K562 (cell line): ENCODE data around the gene SUFU. TPM values are rescaled to one million over a fixed set of nuclear protein-coding genes. Genes with fewer than 3 reads are reported as not detected.

Experiments used
- ATAC-seq: fragments of 200-7000 bp; cut with Tn5 transposase; 3 replicates; pipeline ENCODE4 v1.9.1; 2020; ENCODE audit warnings: moderate library complexity
- BruUV-seq: library from RNA; stranded (reverse); fragments of 400-500 nt; replicated peaks from 2 replicates; lab custom pipeline; 2021; lab: Mats Ljungman, UMichigan
- CTCF ChIA-PET: fragments of 300-600 bp; formaldehyde crosslinking; extraction: SDS; loops from one replicate; lab custom pipeline; 2021; ENCODE audit warnings: low intra/inter-chr PET ratio; lab: Yijun Ruan, JAX
- POLR2A ChIA-PET: fragments of 300-600, 350-650 bp; sonication (Branson Sonifier 250); formaldehyde crosslinking; extraction: SDS; loops from one replicate; lab custom pipeline; 2021; ENCODE audit warnings: antibody characterized with exemption, inconsistent platforms; lab: Yijun Ruan, JAX
- DNase-seq, 4 experiments: peaks; one replicate each; pipeline versions ENCODE4 v3.0.0 to v3.0.0-alpha.2; 2011 to 2018; ENCODE audit warnings: low spot score in 3 of 4, mixed read lengths in 3 of 4; ENCODE audit errors: extremely low read depth in 1 of 4
- FAIRE-seq: peaks from 2 replicates; lab custom pipeline; 2011; peaks lifted over from hg19 to GRCh38; lab: Jason Lieb, UNC
- H2AFZ ChIP-seq: 2 replicates; pipeline ENCODE4 v1.6.0; 2011; ENCODE audit warnings: low read depth, low read length, control low read depth, inconsistent platforms
- H3K27ac ChIP-seq: fragments of 200-600 bp; 3 replicates; pipeline ENCODE4 v1.8.0; 2011; ENCODE audit warnings: low read depth, mild to moderate bottlenecking, control low read depth, inconsistent platforms, low read length, moderate library complexity, mixed read lengths; ENCODE audit errors: extremely low read depth
- H3K27me3 ChIP-seq, 2 experiments: fragments of 300-600 bp in 1 of 2; 2 replicates in 1 of 2; 3 replicates in 1 of 2; pipeline versions ENCODE4 v1.6.0 to v1.8.0; 2011; ENCODE audit warnings: inconsistent platforms in 2 of 2, low read length in 2 of 2, mild to moderate bottlenecking in 1 of 2, mixed read lengths in 1 of 2, moderate library complexity in 1 of 2; ENCODE audit not compliant: control insufficient read depth in 2 of 2, insufficient read depth in 2 of 2
- H3K36me3 ChIP-seq: fragments of 300-600 bp; 3 replicates; pipeline ENCODE4 v1.8.0; 2011; ENCODE audit warnings: mild to moderate bottlenecking, low read length, inconsistent platforms; ENCODE audit not compliant: control insufficient read depth, insufficient read depth
- H3K4me1 ChIP-seq, 2 experiments: fragments of 200-600 bp in 1 of 2; replicated peaks in 1 of 2; 2 replicates in 1 of 2; 3 replicates in 1 of 2; pipeline versions ENCODE4 v1.5.1 to v1.8.0; 2011; ENCODE audit warnings: inconsistent platforms in 2 of 2, low read length in 2 of 2, mild to moderate bottlenecking in 1 of 2, mixed read lengths in 1 of 2, moderate library complexity in 1 of 2; ENCODE audit not compliant: control insufficient read depth in 2 of 2, insufficient read depth in 2 of 2
- H3K4me2 ChIP-seq: 2 replicates; pipeline ENCODE4 v1.6.1; 2011; ENCODE audit warnings: low read length, control low read depth, inconsistent platforms, mixed read lengths; ENCODE audit not compliant: insufficient read depth
- H3K4me3 ChIP-seq: fragments of 200-600 bp; sonication (generic), shearing (Covaris generic); 2 replicates; pipeline ENCODE4 v1.5.1; 2016; ENCODE audit warnings: control low read depth, inconsistent platforms
- H3K79me2 ChIP-seq: fragments of 200-600 bp; 3 replicates; pipeline ENCODE4 v1.8.0; 2011; ENCODE audit warnings: low read length, inconsistent platforms; ENCODE audit not compliant: control insufficient read depth, insufficient read depth
- H3K9ac ChIP-seq, 2 experiments: 2 replicates each; pipeline versions ENCODE4 v1.6.0 to v1.6.1; 2011; ENCODE audit warnings: low read depth in 2 of 2, low read length in 2 of 2, control low read depth in 1 of 2, inconsistent platforms in 1 of 2, mild to moderate bottlenecking in 1 of 2, mixed read lengths in 1 of 2; ENCODE audit not compliant: insufficient read depth in 1 of 2
- H3K9me1 ChIP-seq: one replicate; pipeline ENCODE4 v1.6.0; 2011; ENCODE audit warnings: inconsistent platforms, mild to moderate bottlenecking, low read length, moderate library complexity; ENCODE audit not compliant: control insufficient read depth, insufficient read depth
- H3K9me3 ChIP-seq: replicated peaks from 2 replicates; pipeline ENCODE4 v1.5.1; 2011; ENCODE audit warnings: low read depth, low read length, inconsistent platforms; ENCODE audit not compliant: control insufficient read depth, insufficient read depth
- H4K20me1 ChIP-seq: replicated peaks from 2 replicates; pipeline ENCODE4 v1.6.1; 2011; ENCODE audit warnings: low read length, inconsistent platforms, mixed read lengths; ENCODE audit not compliant: control insufficient read depth, insufficient read depth
- FIP1L1 ChIP-seq: fragments of 200-400 bp; formaldehyde crosslinking; IDR thresholded peaks from 2 replicates; pipeline ENCODE4 v1.6.1; 2018; ENCODE audit warnings: mild to moderate bottlenecking, low read depth, low read length; ENCODE audit not compliant: poor library complexity, severe bottlenecking
- KDM2B ChIP-seq: fragments of 250-450 bp; sonication (Bioruptor Pico); IDR thresholded peaks from 2 replicates; pipeline ENCODE4 v1.8.0; 2021; ENCODE audit warnings: mild to moderate bottlenecking, moderate library complexity
- KLF1 ChIP-seq: fragments of 450-650 bp; IDR thresholded peaks from 2 replicates; pipeline ENCODE4 v1.6.1; 2016; ENCODE audit warnings: missing genetic modification characterization, missing compliant biosample characterization
- RNF2 ChIP-seq: sonication (generic); IDR thresholded peaks from 2 replicates; pipeline ENCODE4 v1.6.1; 2016
- ZNF3 ChIP-seq: fragments of 250-450 bp; sonication (Bioruptor Pico); IDR thresholded peaks from 2 replicates; pipeline ENCODE4 v1.5.0; 2021; ENCODE audit warnings: mild to moderate bottlenecking, moderate library complexity
- ZNF316 ChIP-seq: fragments of 450-650 bp; IDR thresholded peaks from 2 replicates; pipeline ENCODE4 v1.6.1; 2016
- ZNF507 ChIP-seq: conservative IDR thresholded peaks from 2 replicates; pipeline ENCODE4 v1.6.1; 2017; ENCODE audit warnings: missing genetic modification characterization, missing compliant biosample characterization
- ZNF644 ChIP-seq: fragments of 200-800 bp; sonication (Bioruptor generic); IDR thresholded peaks from 2 replicates; pipeline ENCODE4 v1.6.1; 2016; ENCODE audit warnings: low read depth, missing genetic modification characterization, missing compliant biosample characterization
- ZNF79 ChIP-seq: fragments of 250-450 bp; sonication (Bioruptor Pico); IDR thresholded peaks from 2 replicates; pipeline ENCODE4 v1.4.0; 2020; ENCODE audit warnings: low read depth, mild to moderate bottlenecking, moderate library complexity
- WGBS: fragments of 100-300 bp; shearing (Covaris generic); methylation state at CpG from one replicate; pipeline ENCODE4 v1.1.6; 2016; ENCODE audit warnings: low coverage, mixed read lengths; ENCODE audit not compliant: insufficient coverage; ENCODE audit errors: missing lambda C conversion rate; 5-methylcytosine and 5-hydroxymethylcytosine counted together
- in situ Hi-C: fragments of 300-500 bp; cut with MboI; formaldehyde crosslinking; loops from 4 replicates; pipeline ENCODE4 v1.15.0; 2018; ENCODE audit warnings: inconsistent platforms, mixed read lengths
- intact Hi-C: fragments of 100-400 bp; cut with micrococcal nuclease; formaldehyde crosslinking; loops from 2 replicates; pipeline ENCODE4 v1.14.2; 2022
- polyA plus RNA-seq, 8 experiments: library from polyadenylated mRNA; depleted of rRNA in 4 of 8; stranded (reverse) in 5 of 8; unstranded in 3 of 8; fragments of >200 nt; fragmentation: Nextera tagmentation in 2 of 8; fragmentation: Illumina TruSeq in 1 of 8; extraction: Ambion mirVana in 2 of 8; extraction: Trizol in 1 of 8; gene quantifications; 2 replicates each; pipeline versions ENCODE4 v1.2.1 to v1.2.3, GENCODE V29; 2011 to 2014; ENCODE audit warnings: inconsistent platforms in 1 of 8, missing spikeins in 1 of 8
- total RNA-seq, 7 experiments: library from RNA; depleted of rRNA in 6 of 7; stranded (reverse); fragments of >200 nt in 6 of 7; fragmentation: Illumina TruSeq in 2 of 7; extraction: Trizol in 2 of 7; gene quantifications; 2 replicates each; pipeline versions ENCODE4 v1.2.1 to v1.2.3, GENCODE V29; 2011 to 2021; ENCODE audit warnings: low replicate concordance in 1 of 7
- TF ChIP-seq, protein P1 (sequence below): IDR thresholded peaks from 2 replicates; pipeline ENCODE4 v1.6.1; 2014; ENCODE audit warnings: antibody characterized with exemption
- TF ChIP-seq, protein P2 (sequence below): fragments of 450-650 bp; conservative IDR thresholded peaks from 2 replicates; pipeline ENCODE4 v1.6.1; 2016; ENCODE audit warnings: missing genetic modification characterization, low read depth, mild to moderate bottlenecking, missing compliant biosample characterization, moderate library complexity

SUFU gene
- total and polyA plus RNA-seq, 9 of the 15 experiments (the other 6 are each of a cell fraction or from before 2014, with no cell fraction given), result 0.59 to 6.3 (median 0.82) TPM

DNA sequence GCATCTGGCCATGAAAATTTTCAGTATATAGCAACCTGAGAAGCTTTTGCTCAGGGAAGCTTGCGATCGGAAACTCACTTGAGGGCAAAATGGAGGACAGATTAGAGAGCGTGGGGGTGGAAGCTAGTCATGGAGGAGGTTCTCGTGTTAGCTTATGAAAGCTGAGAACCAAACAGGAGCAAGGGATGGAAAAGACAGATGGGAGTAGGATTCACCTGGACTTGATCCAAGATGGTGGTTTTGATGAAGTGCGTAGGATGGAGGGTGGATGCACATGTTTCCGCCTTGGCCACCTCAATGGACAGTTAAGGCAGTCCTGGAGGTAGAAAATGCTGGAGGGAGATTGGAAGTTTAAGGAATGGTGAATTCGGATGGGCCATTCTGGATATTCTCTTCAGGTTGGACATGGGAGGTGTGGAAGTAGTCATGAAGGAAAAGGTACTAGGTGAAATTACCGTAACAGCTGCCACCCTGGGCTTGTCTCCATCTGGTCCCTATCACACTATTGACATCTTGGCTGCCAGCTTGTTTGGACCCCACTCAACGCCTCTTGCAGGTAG is 46.1 kb upstream of the SUFU start:
- ChIA-PET CTCF (no interaction called here), POLR2A (interaction anchor here (2.6 kb wide), 1 partner anchor 21 kb away, joined by 13 read pairs; no protein-coding TSS in a partner anchor)
- WGBS, result 91% methylated on average over 8 of the region's 9 CpGs
- Histone ChIP-seq H3K4me3 (no peak overlapping the region), H3K27me3 (no peaks in the 10 kb centered on the region), H4K20me1 (no peaks in the 10 kb centered on the region), H3K9ac (no peak overlapping the region), H2AFZ (no peak overlapping the region), H3K36me3 (peaks cover 31% of the 10 kb centered on the region; the same call in 2 of the 3 replicates), H3K4me1 (peaks cover 23 to 41% of the 10 kb centered on the region in 2 experiments), H3K9me1 (no peaks in the 10 kb centered on the region), H3K4me2 (no peak overlapping the region), H3K27ac (no peak overlapping the region), H3K9me3 (no peaks in the 10 kb centered on the region), H3K79me2 (peaks cover 13% of the 10 kb centered on the region)
- FAIRE-seq (no peak), DNase-seq (no peak), ATAC-seq (no peak)
- intact Hi-C loops, result no loop called here
- no TSS peak for BruUV-seq
- no peak for TF ChIP-seq ZNF79 (CRISPR knock-in tag)
- TF ChIP-seq ZNF3 (CRISPR knock-in tag), result no peak
- TF ChIP-seq ZNF316, result no peak
- TF ChIP-seq KDM2B (CRISPR knock-in tag), result no peak
- no peak for TF ChIP-seq KLF1
- no peak for TF ChIP-seq ZNF644 (tag)
- TF ChIP-seq, protein P1, sequence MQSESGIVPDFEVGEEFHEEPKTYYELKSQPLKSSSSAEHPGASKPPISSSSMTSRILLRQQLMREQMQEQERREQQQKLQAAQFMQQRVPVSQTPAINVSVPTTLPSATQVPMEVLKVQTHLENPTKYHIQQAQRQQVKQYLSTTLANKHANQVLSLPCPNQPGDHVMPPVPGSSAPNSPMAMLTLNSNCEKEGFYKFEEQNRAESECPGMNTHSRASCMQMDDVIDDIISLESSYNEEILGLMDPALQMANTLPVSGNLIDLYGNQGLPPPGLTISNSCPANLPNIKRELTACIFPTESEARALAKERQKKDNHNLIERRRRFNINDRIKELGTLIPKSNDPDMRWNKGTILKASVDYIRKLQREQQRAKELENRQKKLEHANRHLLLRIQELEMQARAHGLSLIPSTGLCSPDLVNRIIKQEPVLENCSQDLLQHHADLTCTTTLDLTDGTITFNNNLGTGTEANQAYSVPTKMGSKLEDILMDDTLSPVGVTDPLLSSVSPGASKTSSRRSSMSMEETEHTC, result no peak
- no peak for TF ChIP-seq ZNF507 (tag)
- TF ChIP-seq FIP1L1, result no peak
- TF ChIP-seq, protein P2, sequence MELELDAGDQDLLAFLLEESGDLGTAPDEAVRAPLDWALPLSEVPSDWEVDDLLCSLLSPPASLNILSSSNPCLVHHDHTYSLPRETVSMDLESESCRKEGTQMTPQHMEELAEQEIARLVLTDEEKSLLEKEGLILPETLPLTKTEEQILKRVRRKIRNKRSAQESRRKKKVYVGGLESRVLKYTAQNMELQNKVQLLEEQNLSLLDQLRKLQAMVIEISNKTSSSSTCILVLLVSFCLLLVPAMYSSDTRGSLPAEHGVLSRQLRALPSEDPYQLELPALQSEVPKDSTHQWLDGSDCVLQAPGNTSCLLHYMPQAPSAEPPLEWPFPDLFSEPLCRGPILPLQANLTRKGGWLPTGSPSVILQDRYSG (tag), result no peak
- no peak for TF ChIP-seq RNF2
- in situ Hi-C loops, result no loop called here
